ENCODE measurements around the gene RAET1G.
"Not testable (repeated sequence)": the region's sequence is repeated elsewhere in the genome, so short reads cannot be mapped to it uniquely, and the experiment has no call there.

RAET1G gene, protein sequence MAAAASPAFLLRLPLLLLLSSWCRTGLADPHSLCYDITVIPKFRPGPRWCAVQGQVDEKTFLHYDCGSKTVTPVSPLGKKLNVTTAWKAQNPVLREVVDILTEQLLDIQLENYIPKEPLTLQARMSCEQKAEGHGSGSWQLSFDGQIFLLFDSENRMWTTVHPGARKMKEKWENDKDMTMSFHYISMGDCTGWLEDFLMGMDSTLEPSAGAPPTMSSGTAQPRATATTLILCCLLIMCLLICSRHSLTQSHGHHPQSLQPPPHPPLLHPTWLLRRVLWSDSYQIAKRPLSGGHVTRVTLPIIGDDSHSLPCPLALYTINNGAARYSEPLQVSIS

DNA sequence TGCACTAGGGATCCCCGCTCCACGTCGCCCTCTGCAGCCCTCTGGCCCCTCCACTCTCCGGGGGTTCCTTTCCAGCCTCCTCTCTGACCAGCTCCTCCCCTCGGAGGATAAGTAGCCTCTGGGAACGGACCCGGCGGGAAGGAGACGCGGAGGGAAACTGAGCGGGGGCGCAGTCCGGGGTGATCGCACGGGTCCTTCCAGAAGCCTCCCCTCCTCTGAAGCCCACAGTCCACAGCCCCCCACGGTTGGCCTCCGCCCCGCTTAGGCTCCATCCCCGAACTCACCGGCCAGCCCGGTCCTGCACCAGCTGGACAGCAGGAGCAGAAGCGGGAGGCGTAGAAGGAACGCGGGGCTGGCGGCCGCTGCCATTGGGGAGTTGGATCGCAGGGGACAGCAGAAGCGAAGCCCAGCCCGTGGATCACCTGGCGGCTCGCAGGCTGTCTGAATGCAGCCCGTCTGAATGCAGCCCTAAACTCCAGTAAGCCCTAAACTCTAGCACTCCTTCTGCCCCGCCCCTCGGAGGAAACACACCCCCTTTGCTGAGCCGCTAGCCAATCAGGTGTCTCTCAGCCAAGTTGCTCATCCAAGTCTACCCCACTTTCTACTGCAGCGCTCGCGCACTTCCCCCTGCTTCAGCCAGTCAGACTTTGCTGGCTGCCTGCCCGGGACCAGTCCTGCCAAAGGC lies at the start of gene RAET1G:
Gene RAET1G, minus strand, starts transcription at position 480 of the 685 bp plus-strand sequence. Its CDS starts 111 bp downstream, at position 369.
- DNase-seq (ENCODE audit: low spot score) = peak; percentile 92

DNA sequence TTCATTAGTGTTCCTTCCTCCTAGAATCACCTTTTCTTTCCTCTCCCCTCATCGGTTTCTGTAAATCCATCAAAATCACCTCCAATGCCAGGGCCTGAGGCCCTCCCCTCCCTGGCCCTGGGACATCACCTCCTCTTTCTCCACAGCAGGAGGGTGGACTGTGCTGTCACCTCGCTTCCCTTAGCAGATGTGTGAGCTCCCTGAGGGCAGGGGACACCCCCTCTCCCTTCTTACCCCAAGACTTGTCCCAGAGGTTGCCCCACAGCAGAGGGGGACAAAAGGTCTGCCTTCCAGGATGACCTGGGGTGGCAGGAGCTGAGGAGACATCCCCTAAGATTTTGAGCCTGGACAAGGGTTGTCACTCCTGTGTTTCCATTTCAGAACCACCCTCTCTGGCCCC lies 46.7 kb upstream of the RAET1G start:
- DNase-seq (ENCODE audit: low spot score) = no peak

DNA sequence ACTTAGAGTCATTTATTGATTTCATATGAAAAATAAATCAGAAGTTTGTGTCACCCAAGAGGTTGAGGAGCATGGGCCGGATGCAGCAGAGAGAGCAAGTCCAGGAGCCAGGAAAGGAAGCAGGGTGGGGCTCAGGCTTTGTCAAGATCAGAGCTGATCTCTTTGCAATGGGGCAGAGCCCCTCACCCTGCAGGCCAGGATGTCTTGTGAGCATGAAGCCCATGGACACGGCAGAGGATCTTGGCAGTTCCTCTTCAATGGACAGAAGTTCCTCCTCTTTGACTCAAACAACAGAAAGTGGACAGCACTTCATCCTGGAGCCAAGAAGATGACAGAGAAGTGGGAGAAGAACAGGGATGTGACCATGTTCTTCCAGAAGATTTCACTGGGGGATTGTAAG lies 46.0 kb upstream of the RAET1G start:
- not testable (repeated sequence) for DNase-seq (ENCODE audit: low spot score)

DNA sequence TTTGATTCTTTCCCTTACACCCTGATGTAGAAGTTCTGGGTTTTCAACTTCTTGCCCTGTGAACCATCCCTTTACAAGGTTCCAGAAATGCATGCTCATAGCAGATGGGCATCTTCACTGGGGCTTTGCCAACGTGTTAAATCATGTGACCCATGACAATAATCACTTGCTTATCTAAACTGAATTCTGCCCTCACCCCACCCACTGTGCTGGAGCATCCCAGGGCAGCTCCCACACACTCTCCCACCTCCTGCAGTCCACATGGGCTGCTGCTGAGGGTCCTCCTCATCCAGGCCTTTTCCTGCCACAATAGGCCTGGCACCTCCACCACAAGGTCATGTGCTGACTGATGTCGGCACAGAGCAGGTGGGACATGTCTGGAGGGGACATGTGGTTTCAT lies 45.1 kb upstream of the RAET1G start:
- DNase-seq (ENCODE audit: low spot score) = not testable (repeated sequence)

DNA sequence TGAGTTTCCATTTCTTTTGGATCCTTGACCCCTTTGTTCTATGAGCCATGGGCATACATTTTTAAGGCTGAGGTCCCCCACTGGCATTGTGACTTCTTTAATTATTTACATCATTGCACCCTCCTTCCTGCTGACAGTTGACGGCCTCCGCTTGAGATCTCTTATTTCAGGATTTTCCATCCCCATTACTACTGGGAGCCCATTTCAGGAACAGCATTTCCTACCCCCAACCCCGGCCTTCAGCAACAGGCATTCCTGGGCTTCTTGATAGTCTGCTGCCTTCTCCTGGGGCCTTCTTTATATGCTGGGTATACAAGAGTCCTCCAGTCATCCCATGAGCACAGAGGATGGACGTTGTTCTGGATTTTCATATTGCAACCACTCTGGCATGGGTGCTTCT lies 44.7 kb upstream of the RAET1G start:
- DNase-seq (ENCODE audit: low spot score) = no peak

DNA sequence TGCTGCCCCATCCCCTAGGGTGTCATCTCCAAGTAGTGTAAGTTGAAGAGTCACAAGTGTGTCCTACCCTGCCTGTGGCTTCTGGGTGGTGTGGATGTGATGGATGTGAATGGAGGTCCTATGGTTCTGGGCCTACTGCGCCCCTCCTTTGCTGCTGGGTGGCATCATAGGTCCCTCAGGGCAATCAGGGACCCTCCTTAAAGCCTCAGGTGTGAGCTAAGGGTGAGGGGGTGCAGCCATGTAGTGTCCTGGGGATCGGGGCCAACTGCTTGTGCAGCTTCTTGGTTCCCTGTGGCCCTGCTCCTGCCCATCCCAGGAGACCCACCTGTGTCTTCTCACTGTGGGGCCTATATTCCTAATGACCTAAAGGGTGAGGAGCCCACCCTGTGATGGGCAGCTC lies 43.4 kb upstream of the RAET1G start:
- not testable (repeated sequence) for DNase-seq (ENCODE audit: low spot score)

DNA sequence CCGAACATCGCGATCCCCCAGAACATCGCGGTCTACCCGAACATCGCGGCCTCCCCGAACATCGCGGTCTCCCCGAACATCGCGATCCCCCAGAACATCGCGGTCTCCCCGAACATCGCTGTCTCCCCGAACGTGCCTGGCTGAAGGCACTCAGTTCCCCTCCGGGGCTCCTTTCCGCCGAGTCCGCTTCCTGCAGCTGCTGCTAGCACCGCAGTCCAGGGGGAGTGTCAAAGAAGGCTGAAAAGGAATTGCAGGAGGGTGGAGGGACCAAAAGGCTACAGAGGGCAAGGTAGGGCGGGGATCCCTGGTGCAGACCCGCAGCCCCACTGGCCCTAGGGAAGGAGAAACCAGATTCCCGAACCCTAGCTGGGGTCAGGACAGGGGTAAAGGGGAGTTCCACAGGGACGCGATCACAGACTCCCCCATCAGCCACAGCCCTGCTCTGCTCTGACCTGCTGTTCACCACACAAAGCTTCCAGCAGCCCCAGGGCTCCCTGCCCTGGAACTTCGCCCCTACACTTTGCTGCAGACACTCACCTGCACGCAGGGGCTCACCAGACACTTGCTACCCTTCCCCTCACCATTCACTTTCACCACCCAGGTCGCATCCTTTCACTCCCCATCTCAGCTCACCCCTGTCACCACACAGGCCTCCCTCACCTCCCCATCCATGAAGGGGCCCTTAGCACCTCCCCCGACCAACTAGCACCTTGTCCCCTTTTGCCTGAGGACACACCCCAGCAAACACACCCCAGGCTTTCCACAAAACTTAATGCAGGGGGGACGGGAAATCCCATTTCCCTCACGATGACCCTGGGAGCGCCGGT lies 42.5 kb upstream of the RAET1G start:
- no peak for DNase-seq (ENCODE audit: low spot score)

DNA sequence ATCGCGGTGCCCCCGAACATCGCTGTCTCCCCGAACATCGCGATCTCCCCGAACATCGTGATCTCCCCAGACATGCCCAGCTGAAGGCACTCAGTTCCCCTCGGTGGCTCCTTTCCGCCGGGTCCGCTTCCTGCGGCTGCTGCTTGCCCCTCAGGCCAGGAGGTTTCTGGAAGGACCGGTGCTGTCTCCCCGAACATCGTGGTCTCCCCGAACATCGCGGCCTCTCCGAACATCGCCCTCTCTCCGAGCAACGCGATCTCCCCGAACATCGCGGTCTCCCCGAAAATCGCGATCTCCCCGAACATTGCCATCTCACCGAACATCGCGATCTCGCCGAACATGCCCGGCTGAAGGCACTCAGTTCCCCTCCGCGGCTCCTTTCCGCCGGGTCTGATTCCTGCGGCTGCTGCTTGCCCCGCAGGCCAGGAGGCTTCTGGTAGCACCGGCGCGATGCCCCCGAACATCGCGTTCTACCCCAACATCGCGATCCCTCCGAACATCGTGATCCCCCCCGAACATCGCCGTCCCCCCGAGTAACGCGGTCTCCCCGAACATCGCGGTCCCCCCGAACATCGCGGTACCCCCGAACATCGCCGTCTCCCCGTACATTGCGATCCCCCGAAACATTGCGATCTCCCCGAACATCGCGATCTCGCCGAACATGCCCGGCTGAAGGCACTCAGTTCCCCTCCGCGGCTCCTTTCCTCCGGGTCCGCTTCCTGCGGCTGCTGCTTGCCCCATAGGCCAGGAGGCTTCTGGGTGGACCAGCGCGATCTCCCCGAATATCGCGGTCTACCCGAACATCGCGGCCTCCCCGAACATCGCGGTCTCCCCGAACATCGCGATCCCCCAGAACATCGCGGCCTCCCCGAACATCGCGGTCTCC lies 41.6 kb upstream of the RAET1G start:
- DNase-seq (ENCODE audit: low spot score) = no peak

DNA sequence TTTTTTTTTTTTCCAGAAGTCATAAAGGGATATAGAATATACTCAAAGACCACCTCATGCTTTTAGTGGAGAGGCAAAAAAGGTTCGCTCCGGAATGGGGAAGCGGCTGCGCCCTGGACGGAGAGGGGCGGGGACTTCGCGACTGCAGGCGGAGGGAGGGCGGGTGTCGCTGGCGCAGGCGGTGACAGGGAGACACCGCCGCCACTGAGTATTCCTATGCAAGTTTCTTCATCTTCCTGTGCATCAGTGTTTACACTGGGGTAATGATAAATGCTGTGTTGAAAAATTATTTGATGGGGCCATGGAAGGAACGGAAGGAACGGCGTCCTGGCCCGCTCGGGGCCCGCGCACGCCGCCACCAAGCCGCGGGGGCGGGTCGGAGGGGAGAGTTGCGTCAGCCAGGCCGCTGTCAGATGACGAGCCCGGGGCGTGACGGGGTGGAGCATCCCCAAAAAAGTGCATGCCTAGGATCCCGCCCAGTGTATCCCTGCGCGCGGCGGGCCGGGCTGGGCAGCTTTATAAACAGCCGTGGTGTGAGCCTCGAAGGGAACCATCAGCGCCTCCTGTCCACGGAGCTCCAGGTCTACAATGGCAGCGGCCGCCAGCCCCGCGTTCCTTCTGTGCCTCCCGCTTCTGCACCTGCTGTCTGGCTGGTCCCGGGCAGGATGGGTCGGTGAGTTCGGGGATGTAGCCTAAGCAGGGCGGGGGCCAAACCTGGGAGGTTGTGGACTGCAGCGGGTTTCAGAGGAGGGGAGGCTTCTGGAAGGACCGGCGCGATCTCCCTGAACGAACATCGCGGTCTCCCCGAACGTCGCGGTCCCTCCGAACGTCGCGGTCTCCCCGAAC lies 40.8 kb upstream of the RAET1G start, which contains the start of gene ULBP1:
Gene ULBP1, plus strand, starts transcription at position 482 of the 846 bp plus-strand sequence. Its CDS starts 107 bp downstream, at position 589.
- DNase-seq (ENCODE audit: low spot score) = peak; percentile 63

DNA sequence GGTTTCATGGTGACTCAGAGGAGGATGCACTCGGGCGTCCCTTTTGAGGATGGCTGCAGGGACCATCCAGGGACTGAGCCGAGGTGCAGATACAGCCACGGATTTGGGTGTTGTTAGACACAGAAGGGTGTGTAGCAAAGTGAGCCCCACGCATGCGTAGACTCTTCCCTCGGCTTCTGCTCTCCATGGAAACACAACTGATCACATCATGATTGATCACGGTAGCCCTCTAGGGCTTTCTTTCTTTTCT lies 40.2 kb upstream of the RAET1G start:
- DNase-seq (ENCODE audit: low spot score) = peak; percentile 80

DNA sequence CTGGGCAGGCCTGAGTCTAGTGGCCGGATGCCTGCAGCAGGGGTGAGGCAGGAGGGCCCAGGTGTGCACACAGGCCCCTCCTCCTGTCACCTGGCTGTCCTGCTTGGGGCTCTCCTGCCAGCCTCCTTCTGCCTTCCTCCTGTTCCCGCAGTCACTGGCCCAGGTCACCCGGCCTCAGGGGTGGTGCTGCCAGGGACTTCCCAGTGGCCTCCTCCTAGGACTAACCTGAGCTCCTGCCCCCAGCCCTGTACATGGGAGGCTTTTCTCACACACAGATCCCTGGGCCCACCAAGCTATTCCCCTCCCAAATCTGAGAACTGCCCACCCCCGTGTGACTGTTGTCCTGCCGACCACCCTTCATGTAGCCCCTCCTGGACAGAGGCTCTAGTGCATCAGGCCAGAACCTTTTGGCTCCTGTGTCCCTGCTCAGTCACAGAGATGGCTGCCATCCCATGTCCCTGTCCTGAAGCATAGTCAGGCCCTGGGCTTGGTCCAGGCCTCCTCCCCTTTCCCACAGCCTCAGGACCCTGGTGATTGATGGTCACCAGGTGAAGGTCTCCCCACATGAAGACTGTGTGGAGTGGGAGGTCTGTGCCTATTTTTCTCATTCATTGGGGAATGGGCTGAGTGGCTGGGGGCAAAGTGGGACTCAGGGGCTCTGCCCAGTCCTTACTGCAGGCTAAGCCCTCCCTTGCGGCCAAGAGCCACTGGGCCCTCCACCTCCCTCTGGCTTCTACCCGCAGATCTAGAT lies 39.7 kb upstream of the RAET1G start:
- no peak for DNase-seq (ENCODE audit: low spot score)

DNA sequence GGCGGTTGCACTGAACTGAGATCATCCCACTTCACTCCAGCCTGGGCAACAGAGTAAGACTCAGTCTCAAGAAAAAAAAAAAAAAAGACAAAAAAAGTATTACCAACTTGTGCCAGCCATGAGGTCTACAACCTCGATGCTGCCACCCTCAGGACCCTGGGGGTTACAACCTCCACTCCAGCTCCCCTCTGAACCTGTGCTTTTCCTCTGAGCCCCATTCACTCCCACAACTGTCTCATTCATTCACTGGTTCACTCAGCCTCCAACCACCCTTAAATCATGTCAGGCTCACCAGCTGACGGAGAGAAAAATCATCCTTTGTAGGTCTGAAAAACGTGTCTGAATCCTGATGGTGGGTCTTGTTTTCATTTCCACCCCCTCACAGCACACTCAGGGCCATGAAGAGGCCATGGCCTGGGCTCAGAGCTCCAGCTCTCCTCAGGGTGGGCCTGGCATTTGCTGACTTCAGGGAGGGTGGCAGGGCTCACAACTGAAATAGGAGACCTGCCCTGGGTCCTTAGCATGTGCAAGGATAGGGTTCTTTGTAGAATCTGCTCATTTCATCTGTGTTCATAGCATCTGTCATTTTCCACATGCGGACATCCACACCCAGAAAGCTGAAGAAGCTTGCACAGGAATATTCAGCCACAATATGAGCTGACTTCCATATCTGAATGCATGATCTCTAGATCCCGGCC lies 39.0 kb upstream of the RAET1G start:
- peak; percentile 17 for DNase-seq (ENCODE audit: low spot score)

DNA sequence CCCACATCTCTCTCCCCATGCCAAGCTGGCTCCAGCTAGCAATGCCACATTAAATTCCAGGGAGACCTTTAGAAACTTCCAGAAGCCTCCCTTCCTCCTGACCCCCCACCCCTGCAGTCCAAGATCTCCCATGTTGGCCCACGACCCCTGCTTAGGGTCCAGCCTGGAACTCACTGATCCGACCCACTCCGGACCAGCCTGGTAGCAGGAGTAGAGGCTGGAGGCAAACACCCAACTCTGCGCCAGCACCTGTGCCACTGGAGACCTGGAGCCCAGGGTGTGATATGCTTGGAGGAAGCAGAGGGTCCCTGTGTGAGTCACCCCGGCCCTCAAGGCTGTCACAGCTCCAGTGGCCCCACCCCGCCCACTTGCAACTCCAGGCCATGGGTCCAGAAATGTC lies 37.6 kb upstream of the RAET1G start:
- DNase-seq (ENCODE audit: low spot score) = no peak

DNA sequence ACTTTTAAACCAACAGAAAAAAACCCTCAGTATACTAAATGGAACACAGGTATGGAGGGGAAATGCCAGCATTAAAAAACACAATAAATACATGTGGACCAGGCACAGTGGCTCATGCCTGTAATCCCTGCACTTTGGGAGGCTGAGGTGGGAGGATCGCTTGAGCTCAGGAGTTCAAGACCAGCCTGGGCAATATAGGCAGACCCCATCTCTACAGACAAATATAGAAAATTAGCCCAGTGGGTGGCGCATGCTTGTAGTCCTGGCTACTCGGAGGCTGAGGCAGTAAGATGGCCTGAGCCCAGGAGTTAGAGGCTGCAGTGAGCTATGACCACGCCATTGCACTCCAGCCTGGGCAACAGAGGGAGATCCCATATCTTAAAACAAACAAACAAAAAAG lies 36.9 kb upstream of the RAET1G start:
- DNase-seq (ENCODE audit: low spot score) = not testable (repeated sequence)

DNA sequence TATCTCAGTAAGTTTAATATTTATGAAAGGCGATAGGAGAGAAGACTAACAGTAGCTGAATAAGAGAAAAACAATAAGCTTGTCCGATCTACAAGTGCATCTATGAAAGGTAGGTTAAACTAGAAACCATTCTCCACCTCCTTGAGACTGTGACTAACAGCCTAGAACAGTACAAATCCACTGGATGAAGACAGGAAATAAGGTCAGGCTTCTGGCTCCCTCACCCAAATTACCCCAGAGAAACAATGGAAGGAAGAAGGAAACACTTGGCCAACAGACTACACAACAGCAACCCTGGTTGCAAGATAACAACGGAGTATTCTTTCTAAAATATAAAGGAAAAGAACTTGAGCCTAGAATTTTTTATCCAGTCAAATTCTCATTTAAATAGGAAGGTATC lies 35.2 kb upstream of the RAET1G start:
- DNase-seq (ENCODE audit: low spot score) = not testable (repeated sequence)

DNA sequence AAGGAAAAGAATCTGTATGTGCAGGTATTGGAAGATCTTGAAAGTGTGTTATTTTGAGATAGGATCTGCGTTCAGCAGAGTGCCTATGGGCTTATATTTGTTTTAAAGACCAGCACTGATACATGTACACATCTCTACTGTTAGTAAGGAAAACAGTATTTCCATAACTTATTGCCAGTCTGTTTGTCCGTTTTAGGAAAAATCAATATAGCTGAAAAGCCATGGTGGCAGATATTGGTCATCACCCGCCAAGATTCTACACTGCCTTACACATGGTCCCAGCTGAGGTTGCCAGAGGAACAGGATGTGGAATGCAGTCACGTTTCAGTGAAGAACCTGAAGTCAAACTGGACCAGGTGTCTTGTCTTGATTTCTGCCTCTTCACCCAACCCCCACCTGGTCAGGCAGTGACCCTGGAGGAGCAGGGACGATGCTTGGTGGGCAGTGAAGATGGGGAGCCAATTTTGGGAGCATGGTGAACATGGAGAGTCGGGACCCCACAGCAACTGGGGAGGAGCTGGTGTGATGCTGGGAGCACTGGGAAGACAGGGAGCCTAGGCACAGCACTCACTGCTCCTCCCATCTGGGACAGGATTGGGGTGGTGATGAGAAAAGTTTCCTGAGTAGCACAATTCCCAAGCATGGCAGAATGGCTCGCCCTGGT lies 32.9 kb upstream of the RAET1G start:
- not testable (repeated sequence) for DNase-seq (ENCODE audit: low spot score)

DNA sequence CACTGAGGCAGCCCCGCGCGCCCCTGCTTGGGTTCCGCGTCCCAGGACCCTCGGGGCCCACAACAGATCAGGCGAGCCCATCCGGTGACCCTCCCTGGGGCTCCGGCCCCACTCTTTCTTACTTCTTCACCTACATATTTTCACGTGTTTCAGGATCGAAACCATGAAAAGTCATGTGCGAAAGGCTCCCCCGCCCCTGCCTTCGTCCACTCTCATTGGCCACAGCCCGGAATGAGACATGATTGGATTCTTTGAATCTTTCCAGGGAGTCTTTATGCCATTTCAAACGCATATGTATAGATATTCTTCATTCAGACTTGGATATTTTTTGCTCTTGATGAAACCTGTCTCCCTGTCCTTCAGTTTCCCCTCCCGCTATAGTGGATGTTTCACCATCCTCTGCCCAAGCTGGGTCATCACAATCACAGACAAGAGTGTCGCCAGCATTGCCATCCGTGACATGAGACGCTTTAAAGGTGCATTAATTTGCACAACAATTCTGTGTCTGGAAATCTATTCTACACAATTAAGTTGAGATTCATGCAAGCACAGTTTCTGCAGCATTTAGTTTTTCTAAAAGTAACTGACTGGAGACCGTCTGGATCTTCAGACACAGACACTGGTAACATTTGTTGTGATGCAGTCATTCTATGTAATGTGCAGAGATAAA lies 32.2 kb upstream of the RAET1G start:
- DNase-seq (ENCODE audit: low spot score) = not testable (repeated sequence)

DNA sequence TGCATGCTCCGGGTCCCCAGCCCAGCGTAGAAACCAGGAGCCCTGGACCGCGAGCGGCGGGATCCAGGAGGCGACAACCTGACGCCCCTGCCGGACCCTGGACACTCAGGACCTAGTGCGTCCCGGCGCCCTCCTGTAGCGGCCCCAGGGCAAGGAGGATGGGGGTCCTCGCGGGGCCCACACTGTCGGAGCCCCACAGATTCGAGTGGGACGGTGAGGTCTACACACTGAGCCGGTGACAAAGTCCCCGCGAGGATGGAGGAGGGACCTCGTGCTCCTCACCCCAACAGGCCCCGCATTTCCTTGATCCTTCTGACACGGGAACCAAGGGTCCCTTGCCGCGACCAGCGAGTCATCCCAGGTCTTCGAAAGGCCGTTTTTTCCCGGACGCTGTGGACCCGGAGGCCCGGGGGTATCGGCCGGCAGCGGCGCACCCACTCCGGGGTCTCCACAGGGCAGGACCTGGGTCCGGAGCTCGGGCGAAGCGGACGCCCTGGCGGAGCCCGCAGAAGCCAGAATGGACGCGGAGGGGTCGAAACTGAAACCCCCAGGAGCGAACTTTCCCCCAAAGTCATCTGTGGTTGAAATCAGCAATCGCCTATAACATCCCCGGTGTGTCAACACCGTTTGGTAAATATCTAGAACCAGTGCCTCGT lies 31.5 kb upstream of the RAET1G start:
- not testable (repeated sequence) for DNase-seq (ENCODE audit: low spot score)
